Heart left ventricle (tissue), 13 donors: ENCODE measurements around the gene LYPD6B.
"Not testable (repeated sequence)": the region's sequence is repeated elsewhere in the genome, so short reads cannot be mapped to it uniquely, and the experiment has no call there.

Experiments used
- CTCF ChIP-seq, 12 donors: fragments of 200-600 bp; sonication (generic) in 4 of 12; IDR thresholded peaks; one replicate each; pipeline versions ENCODE4 v1.5.0 to v1.8.0; 2018 to 2022; ENCODE audit warnings: antibody characterized with exemption in 12 of 12, mild to moderate bottlenecking in 5 of 12
- POLR2A ChIP-seq, 2 donors: fragments of 450-650 bp; IDR thresholded peaks; one replicate each; pipeline ENCODE4 v1.6.1; 2017; ENCODE audit warnings: antibody characterized with exemption in 2 of 2, mild to moderate bottlenecking in 2 of 2, moderate library complexity in 2 of 2
- donor health status: ischemic (EF 13 %, LVEDD 7.1; RV severe dilation, severe dysfunction).
- donor health status: DM: no; HTN: yes; CAD: no.
- donor health status: DM: no; HTN: no; CAD: no.
- donor health status: ischemic (EF 25% LVEDD 6.9; RV normal size, moderate dysfunction).
- donor health status: ischemic (EF 25% LVEDD 5.7; RV mildly dilated, moderate dysfunction).
- donor health status: ischemic (EF 35%, LVEDD 5.7; RV mildly dilated, moderate dysfunction).
- donor health status: nonischemic (EF 11% LVEDD 7.7; RV severe dilation, severe dysfunction).
- donor health status: DM: yes; HTN: yes; CAD: no.
- donor health status: PGD.
- donor health status: ischemic (EF 29% LVEDD 5.4; RV normal size, mild dysfunction).
- donor health status: nonischemic (EF 23%, LVEDD 6.1; RV moderate dilation, normal function).

GRCh38 chr2:149256877-149257276, 218.4 kb downstream of the LYPD6B start:
- TF ChIP-seq POLR2A, CTCF (IDR thresholded peaks at IDR 0.05): not testable (repeated sequence)
